H1 (cell line): ENCODE measurements around the gene CMTM1. TPM values are rescaled to one million over a fixed set of nuclear protein-coding genes. Genes with fewer than 3 reads are reported as not detected.

ENCODE experiments used
- CTCF ChIA-PET: fragments of 300-600 bp; sonication (Branson Sonifier 250); formaldehyde crosslinking; loops from one replicate; lab custom pipeline; 2021; ENCODE audit not compliant: partially characterized antibody; lab: Charles Lee
- POLR2A ChIA-PET: fragments of 300-600 bp; sonication (Branson Sonifier 250); formaldehyde crosslinking; loops from one replicate; lab custom pipeline; 2021; ENCODE audit warnings: inconsistent platforms; ENCODE audit not compliant: partially characterized antibody; lab: Charles Lee
- DNase-seq, 2 experiments: peaks; one replicate each; pipeline versions ENCODE4 v3.0.0 to v3.0.0-alpha.2; 2010 to 2022; ENCODE audit warnings: low spot score in 2 of 2, low read depth in 1 of 2, mixed read lengths in 1 of 2
- FAIRE-seq: peaks from 2 replicates; lab custom pipeline; 2011; peaks lifted over from hg19 to GRCh38; lab: Jason Lieb, UNC
- H2AFZ ChIP-seq: 2 replicates; pipeline ENCODE4 v1.8.1; 2012; ENCODE audit warnings: low read length, inconsistent platforms
- H2AK5ac ChIP-seq: 2 replicates; pipeline ENCODE4 v1.6.1; 2013; ENCODE audit warnings: low read depth, low read length
- H2BK120ac ChIP-seq: replicated peaks from 2 replicates; pipeline ENCODE3; 2013; ENCODE audit warnings: low read depth, low read length, inconsistent platforms
- H2BK12ac ChIP-seq: 2 replicates; pipeline ENCODE4 v1.6.1; 2013; ENCODE audit warnings: low read depth, low read length
- H2BK15ac ChIP-seq: 2 replicates; pipeline ENCODE4 v1.6.1; 2013; ENCODE audit warnings: low read length
- H2BK20ac ChIP-seq: 2 replicates; pipeline ENCODE4 v1.6.1; 2013; ENCODE audit warnings: low read length
- H2BK5ac ChIP-seq: 2 replicates; pipeline ENCODE4 v1.6.1; 2013; ENCODE audit warnings: low read depth, low read length
- H3K14ac ChIP-seq: 2 replicates; pipeline ENCODE4 v1.6.1; 2013; ENCODE audit warnings: inconsistent platforms; ENCODE audit not compliant: insufficient read length
- H3K18ac ChIP-seq: 2 replicates; pipeline ENCODE4 v1.6.1; 2013; ENCODE audit warnings: low read length; ENCODE audit errors: extremely low read depth
- H3K23ac ChIP-seq: 2 replicates; pipeline ENCODE4 v1.6.1; 2013; ENCODE audit warnings: inconsistent platforms; ENCODE audit not compliant: insufficient read length
- H3K23me2 ChIP-seq: 2 replicates; pipeline ENCODE4 v1.6.1; 2013; ENCODE audit warnings: low read depth, low read length
- H3K27ac ChIP-seq: 2 replicates; pipeline ENCODE4 v1.6.1; 2011; ENCODE audit warnings: low read depth, low read length, inconsistent platforms
- H3K27me3 ChIP-seq, 4 experiments: replicated peaks in 1 of 4; 1 replicate in 1 of 4; 2 replicates in 3 of 4; pipeline versions ENCODE4 v1.6.1 to v1.8.1; 2011 to 2013; ENCODE audit warnings: low read length in 3 of 4, mild to moderate bottlenecking in 3 of 4, inconsistent platforms in 2 of 4, mixed read lengths in 2 of 4, moderate library complexity in 1 of 4; ENCODE audit not compliant: control insufficient read depth in 3 of 4, insufficient read depth in 3 of 4; ENCODE audit errors: extremely low read depth in 1 of 4
- H3K36me3 ChIP-seq, 4 experiments: 2 replicates each; pipeline versions ENCODE4 v1.6.1 to v1.8.1; 2011 to 2013; ENCODE audit warnings: mild to moderate bottlenecking in 4 of 4, low read length in 3 of 4, moderate library complexity in 2 of 4, control low read depth in 1 of 4, inconsistent platforms in 1 of 4; ENCODE audit not compliant: insufficient read depth in 4 of 4, control insufficient read depth in 2 of 4
- H3K4ac ChIP-seq: replicated peaks from 2 replicates; pipeline ENCODE3; 2013; ENCODE audit warnings: low read length, low read depth, mixed read lengths, inconsistent platforms; ENCODE audit not compliant: insufficient read length
- H3K4me1 ChIP-seq, 4 experiments: replicated peaks in 1 of 4; 1 replicate in 1 of 4; 2 replicates in 3 of 4; pipeline versions ENCODE4 v1.6.1 to v1.8.1; 2011 to 2013; ENCODE audit warnings: low read length in 3 of 4, inconsistent platforms in 2 of 4, mixed read lengths in 1 of 4; ENCODE audit not compliant: insufficient read depth in 4 of 4, control insufficient read depth in 3 of 4
- H3K4me2 ChIP-seq, 2 experiments: 2 replicates each; pipeline versions ENCODE4 v1.6.1 to v1.8.1; 2011 to 2013; ENCODE audit warnings: low read depth in 2 of 2, low read length in 2 of 2, control low read depth in 1 of 2, inconsistent platforms in 1 of 2, mild to moderate bottlenecking in 1 of 2; ENCODE audit not compliant: insufficient read depth in 1 of 2
- H3K4me3 ChIP-seq, 4 experiments: fragments of 200-600, 300-600 bp in 1 of 4; sonication (generic), shearing (Covaris generic), sonication (Bioruptor Twin) in 1 of 4; 2 replicates each; pipeline versions ENCODE4 v1.5.1 to v1.8.1; 2011 to 2016; ENCODE audit warnings: low read length in 4 of 4, low read depth in 3 of 4, control low read depth in 2 of 4, inconsistent platforms in 2 of 4, mild to moderate bottlenecking in 2 of 4, mixed read lengths in 1 of 4, moderate library complexity in 1 of 4; ENCODE audit not compliant: insufficient read depth in 2 of 4; ENCODE audit errors: extremely low read depth in 1 of 4
- H3K56ac ChIP-seq: replicated peaks from 2 replicates; pipeline ENCODE3; 2013; ENCODE audit warnings: low read depth, mild to moderate bottlenecking, mixed read lengths, low read length, inconsistent platforms; ENCODE audit not compliant: insufficient read length
- H3K79me1 ChIP-seq: 2 replicates; pipeline ENCODE4 v1.6.1; 2013; ENCODE audit warnings: low read depth, low read length, control low read depth
- H3K79me2 ChIP-seq, 2 experiments: 2 replicates each; pipeline versions ENCODE4 v1.6.1 to v1.8.1; 2012 to 2013; ENCODE audit warnings: low read length in 2 of 2, mild to moderate bottlenecking in 2 of 2, inconsistent platforms in 1 of 2; ENCODE audit not compliant: insufficient read depth in 2 of 2, control insufficient read depth in 1 of 2
- H3K9ac ChIP-seq, 4 experiments: replicated peaks in 1 of 4; 1 replicate in 1 of 4; 2 replicates in 3 of 4; pipeline versions ENCODE4 v1.6.1 to v1.8.1; 2011 to 2013; ENCODE audit warnings: low read depth in 3 of 4, low read length in 3 of 4, control low read depth in 2 of 4, mild to moderate bottlenecking in 2 of 4, moderate library complexity in 2 of 4, inconsistent platforms in 1 of 4; ENCODE audit errors: extremely low read depth in 1 of 4
- H3K9me3 ChIP-seq, 2 experiments: 2 replicates each; pipeline versions ENCODE4 v1.6.1 to v1.8.1; 2012 to 2013; ENCODE audit warnings: mild to moderate bottlenecking in 2 of 2, moderate library complexity in 2 of 2, control low read depth in 1 of 2, inconsistent platforms in 1 of 2, low read depth in 1 of 2, low read length in 1 of 2, mixed read lengths in 1 of 2; ENCODE audit not compliant: insufficient read depth in 2 of 2
- H4K20me1 ChIP-seq, 2 experiments: replicated peaks in 1 of 2; 2 replicates each; pipeline versions ENCODE3 to v1.8.1; 2011 to 2013; ENCODE audit warnings: inconsistent platforms in 2 of 2, low read length in 2 of 2, mild to moderate bottlenecking in 1 of 2; ENCODE audit not compliant: insufficient read depth in 2 of 2, control insufficient read depth in 1 of 2
- H4K5ac ChIP-seq: 2 replicates; pipeline ENCODE4 v1.6.1; 2013; ENCODE audit warnings: low read length, low read depth, mixed read lengths, inconsistent platforms; ENCODE audit not compliant: insufficient read length
- H4K8ac ChIP-seq: 2 replicates; pipeline ENCODE4 v1.8.0; 2013; ENCODE audit warnings: mild to moderate bottlenecking, moderate library complexity, low read length, inconsistent platforms; ENCODE audit not compliant: insufficient read depth; ENCODE audit errors: extremely low read depth
- H4K91ac ChIP-seq: replicated peaks from 2 replicates; pipeline ENCODE3; 2013; ENCODE audit warnings: low read length, mixed read lengths, inconsistent platforms; ENCODE audit not compliant: insufficient read length
- KDM5A ChIP-seq: fragments of 200-600 bp; IDR thresholded peaks from 2 replicates; pipeline ENCODE4 v1.7.1; 2012; ENCODE audit warnings: mild to moderate bottlenecking, low read length, inconsistent platforms, mixed read lengths
- NRF1 ChIP-seq: IDR thresholded peaks from 2 replicates; pipeline ENCODE4 v1.6.1; 2011; ENCODE audit warnings: mild to moderate bottlenecking, low read depth, low read length, improper control_type of control experiment
- POLR2A ChIP-seq, 2 experiments: IDR thresholded peaks; 1 replicate in 1 of 2; 2 replicates in 1 of 2; pipeline ENCODE4 v1.6.1; 2011; ENCODE audit warnings: low read depth in 2 of 2, low read length in 2 of 2, mild to moderate bottlenecking in 2 of 2; ENCODE audit errors: control extremely low read depth in 1 of 2
- RNF2 ChIP-seq: fragments of 200-900, 300-1000 bp; sonication (generic); IDR thresholded peaks from 2 replicates; pipeline ENCODE4 v1.7.1; 2016; ENCODE audit warnings: borderline replicate concordance, low read depth, mild to moderate bottlenecking, antibody characterized with exemption, low read length; ENCODE audit not compliant: poor library complexity, severe bottlenecking; ENCODE audit errors: missing control alignments
- RXRA ChIP-seq: IDR thresholded peaks from 2 replicates; pipeline ENCODE4 v1.6.1; 2011; ENCODE audit warnings: low read depth, mild to moderate bottlenecking, low read length, moderate library complexity; ENCODE audit not compliant: insufficient read depth
- SIN3A ChIP-seq, 2 experiments: IDR thresholded peaks in 1 of 2; conservative IDR thresholded peaks in 1 of 2; 2 replicates each; pipeline ENCODE4 v1.6.1; 2011 to 2012; ENCODE audit warnings: low read length in 2 of 2, improper control_type of control experiment in 1 of 2, low read depth in 1 of 2, mild to moderate bottlenecking in 1 of 2
- SIRT6 ChIP-seq: IDR thresholded peaks from one replicate; pipeline ENCODE4 v1.7.1; 2012; ENCODE audit warnings: low read length, inconsistent platforms
- SUZ12 ChIP-seq: fragments of 200-600 bp; sonication (generic); IDR thresholded peaks from 2 replicates; pipeline ENCODE4 v1.6.1; 2012; ENCODE audit warnings: mild to moderate bottlenecking, inconsistent platforms, low read length, moderate library complexity, mixed read lengths
- TAF1 ChIP-seq: IDR thresholded peaks from 2 replicates; pipeline ENCODE4 v1.6.1; 2011; ENCODE audit warnings: mild to moderate bottlenecking, low read depth, low read length
- YY1 ChIP-seq: IDR thresholded peaks from 2 replicates; pipeline ENCODE4 v1.6.1; 2011; ENCODE audit warnings: low read depth, mild to moderate bottlenecking, low read length
- WGBS, 2 experiments: shearing (Covaris generic) in 1 of 2; methylation state at CpG; one replicate each; pipeline versions ENCODE4 v1.1.6 to v1.1.7; 2013 to 2015; ENCODE audit warnings: low lambda C conversion rate in 2 of 2, mixed read lengths in 2 of 2, inconsistent platforms in 1 of 2, low coverage in 1 of 2, missing lambda C conversion rate in 1 of 2; ENCODE audit not compliant: insufficient replicate concordance in 2 of 2, insufficient coverage in 1 of 2, insufficient read length in 1 of 2; ENCODE audit errors: extremely low coverage in 1 of 2, missing lambda C conversion rate in 1 of 2; 5-methylcytosine and 5-hydroxymethylcytosine counted together
- polyA plus RNA-seq, 7 experiments: library from polyadenylated mRNA; depleted of rRNA in 3 of 7; stranded (reverse) in 5 of 7; unstranded in 2 of 7; fragments of >200 nt in 5 of 7; fragments of 200-250 nt in 2 of 7; gene quantifications; 1 replicate in 5 of 7; 2 replicates in 1 of 7; 4 replicates in 1 of 7; pipeline versions ENCODE4 v1.2.1 to v1.2.3, GENCODE V29; 2011 to 2013; ENCODE audit warnings: missing spikeins in 2 of 7, mixed read lengths in 2 of 7
- total RNA-seq: library from RNA; stranded (reverse); fragmentation: NEBNext Ultra II Directional; extraction: Animal tissue kit (Norgen Biotek cat#: 25700); gene quantifications from 2 replicates; pipeline ENCODE4 v1.2.1, GENCODE V29; 2021

Gene CMTM1
- total and polyA plus RNA-seq, 2 of the 8 experiments (the other 6 are each of a cell fraction or from before 2014, with no cell fraction given): 1.2 to 2.0 TPM

GRCh38 chr16:66587881-66588600 lies 21.8 kb downstream of the CMTM1 start:
- ChIA-PET CTCF (interaction anchor here (0.6 to 1.9 kb wide), 5 partner anchors 37 to 130 kb away, joined by 3 to 12 read pairs (median 3); no protein-coding TSS in a partner anchor), POLR2A (no interaction called here)
- Histone ChIP-seq H4K20me1 (no peaks in the 10 kb centered on the region), H3K4me2 (no peak overlapping the region), H3K14ac (no peak overlapping the region), H3K18ac (no peak overlapping the region), H3K79me2 (no peaks in the 10 kb centered on the region), H3K36me3 (no peaks in the 10 kb centered on the region), H3K4me3 (no peak overlapping the region), H3K27me3 (no peaks in the 10 kb centered on the region), H3K9ac (no peak overlapping the region), H2BK20ac (no peak overlapping the region), H3K4me1 (no peaks in the 10 kb centered on the region), H3K9me3 (no peaks in the 10 kb centered on the region), H3K27ac (no peak overlapping the region), H2BK120ac (no peak overlapping the region), H3K56ac (no peak overlapping the region), H2AFZ (no peak overlapping the region), H3K23me2 (no peaks in the 10 kb centered on the region), H4K5ac (no peak overlapping the region), H3K79me1 (no peaks in the 10 kb centered on the region), H2BK12ac (no peak overlapping the region), H3K23ac (no peak overlapping the region), H3K4ac (no peak overlapping the region), H4K8ac (no peak overlapping the region), H2BK15ac (no peak overlapping the region), H4K91ac (no peak overlapping the region), H2BK5ac (no peak overlapping the region), H2AK5ac (no peak overlapping the region)
- no peak for FAIRE-seq
- WGBS, 2 experiments: 92% methylated on average over 7 of the region's 7 CpGs; no CpG with 5 or more reads in 1 of the 2 experiments
- no peak for DNase-seq
- TF ChIP-seq POLR2A (IDR thresholded peaks at IDR 0.05; ENCODE audit: control extremely low read depth in 1 of 2, low read depth in 2 of 2, low read length in 2 of 2) (no peak), SIRT6 (no peak), YY1 (no peak), RXRA (no peak), NRF1 (no peak), KDM5A (no peak), TAF1 (no peak), SIN3A (conservative IDR thresholded peaks at IDR 0.05 in 1 of 2, IDR thresholded peaks at IDR 0.05 in 1 of 2; ENCODE audit: low read depth in 1 of 2, low read length in 2 of 2) (no peak), SUZ12 (no peak), RNF2 (no peak)
